ENCODE data around the gene ST7L.

The ST7L gene, protein sequence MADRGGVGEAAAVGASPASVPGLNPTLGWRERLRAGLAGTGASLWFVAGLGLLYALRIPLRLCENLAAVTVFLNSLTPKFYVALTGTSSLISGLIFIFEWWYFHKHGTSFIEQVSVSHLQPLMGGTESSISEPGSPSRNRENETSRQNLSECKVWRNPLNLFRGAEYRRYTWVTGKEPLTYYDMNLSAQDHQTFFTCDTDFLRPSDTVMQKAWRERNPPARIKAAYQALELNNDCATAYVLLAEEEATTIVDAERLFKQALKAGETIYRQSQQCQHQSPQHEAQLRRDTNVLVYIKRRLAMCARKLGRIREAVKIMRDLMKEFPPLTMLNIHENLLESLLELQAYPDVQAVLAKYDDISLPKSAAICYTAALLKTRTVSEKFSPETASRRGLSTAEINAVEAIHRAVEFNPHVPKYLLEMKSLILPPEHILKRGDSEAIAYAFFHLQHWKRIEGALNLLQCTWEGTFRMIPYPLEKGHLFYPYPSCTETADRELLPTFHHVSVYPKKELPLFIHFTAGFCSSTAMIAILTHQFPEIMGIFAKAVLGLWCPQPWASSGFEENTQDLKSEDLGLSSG

DNA sequence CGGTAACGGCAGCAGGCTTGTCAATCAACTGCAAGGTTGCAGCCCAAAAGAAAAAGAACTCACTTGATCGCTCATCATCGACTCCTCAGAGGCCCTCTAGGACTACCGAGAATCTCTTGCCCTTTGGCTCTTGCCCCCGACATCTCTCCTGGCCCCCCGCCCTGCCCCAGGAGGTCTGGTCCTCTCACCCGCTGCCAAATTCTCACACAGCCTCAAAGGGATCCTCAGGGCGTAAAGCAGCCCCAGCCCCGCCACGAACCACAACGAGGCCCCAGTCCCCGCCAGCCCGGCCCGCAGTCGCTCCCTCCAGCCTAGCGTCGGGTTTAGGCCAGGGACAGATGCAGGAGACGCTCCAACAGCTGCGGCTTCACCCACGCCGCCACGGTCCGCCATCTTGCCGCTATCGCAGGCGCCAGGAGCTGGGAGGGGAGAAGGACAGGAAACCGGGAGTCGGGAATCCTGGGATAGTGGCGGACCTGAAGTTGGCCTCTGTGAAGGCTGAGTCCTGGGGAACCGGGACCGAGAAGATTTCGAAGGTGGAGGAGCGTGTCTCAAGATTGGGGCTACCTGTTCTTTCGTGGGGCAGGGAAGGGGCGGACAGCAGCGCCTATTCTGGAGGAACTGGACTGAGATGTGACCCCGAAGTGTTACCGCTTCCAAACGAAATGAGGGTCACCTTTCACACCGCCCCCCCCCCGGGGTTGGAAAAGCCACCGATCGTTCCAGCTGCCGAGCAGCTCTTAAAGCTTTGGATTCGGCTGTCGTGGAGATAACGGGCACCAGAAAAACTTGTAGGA is at the start of gene ST7L:
Gene ST7L (minus strand): TSS at position 421 of the 797 bp plus-strand sequence. CDS start 28 bp downstream, at position 393.
- CTCF ChIA-PET = interaction anchor here (1.0 to 12.7 kb wide), 9 partner anchors 8 to 250 kb away, joined by 3 to 228 read pairs (median 5); partner anchors contain the start of genes CTTNBP2NL and MOV10
- POLR2A ChIA-PET = interaction anchor here (0.6 to 1.4 kb wide), 9 partner anchors 12 to 235 kb away, joined by 3 to 8 read pairs (median 4); partner anchors contain the start of genes MOV10 and RHOC
- H3K4me3 ChIP-seq (ENCODE audit: low read depth, low read length) = peak within 1 kb of the TSS; percentile 100
- TF ChIP-seq, protein P1, sequence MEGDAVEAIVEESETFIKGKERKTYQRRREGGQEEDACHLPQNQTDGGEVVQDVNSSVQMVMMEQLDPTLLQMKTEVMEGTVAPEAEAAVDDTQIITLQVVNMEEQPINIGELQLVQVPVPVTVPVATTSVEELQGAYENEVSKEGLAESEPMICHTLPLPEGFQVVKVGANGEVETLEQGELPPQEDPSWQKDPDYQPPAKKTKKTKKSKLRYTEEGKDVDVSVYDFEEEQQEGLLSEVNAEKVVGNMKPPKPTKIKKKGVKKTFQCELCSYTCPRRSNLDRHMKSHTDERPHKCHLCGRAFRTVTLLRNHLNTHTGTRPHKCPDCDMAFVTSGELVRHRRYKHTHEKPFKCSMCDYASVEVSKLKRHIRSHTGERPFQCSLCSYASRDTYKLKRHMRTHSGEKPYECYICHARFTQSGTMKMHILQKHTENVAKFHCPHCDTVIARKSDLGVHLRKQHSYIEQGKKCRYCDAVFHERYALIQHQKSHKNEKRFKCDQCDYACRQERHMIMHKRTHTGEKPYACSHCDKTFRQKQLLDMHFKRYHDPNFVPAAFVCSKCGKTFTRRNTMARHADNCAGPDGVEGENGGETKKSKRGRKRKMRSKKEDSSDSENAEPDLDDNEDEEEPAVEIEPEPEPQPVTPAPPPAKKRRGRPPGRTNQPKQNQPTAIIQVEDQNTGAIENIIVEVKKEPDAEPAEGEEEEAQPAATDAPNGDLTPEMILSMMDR (IDR thresholded peaks at IDR 0.05; ENCODE audit: insufficient read depth, low read length, missing control alignments) = no peak
- DNase-seq (ENCODE audit: low read depth, low spot score) = no peak

- no peak for DNase-seq (ENCODE audit: low read depth, low spot score)
Measured at GRCh38 chr1:112666946-112667345, 48.0 kb upstream of the ST7L start.

GRCh38 chr1:112665857-112666256 is 46.9 kb upstream of the ST7L start:
- ChIA-PET CTCF (interaction anchor here (0.8 kb wide), 1 partner anchor 275 kb away, joined by 3 read pairs; no protein-coding TSS in a partner anchor), POLR2A (no interaction called here)
- no peak for DNase-seq (ENCODE audit: low read depth, low spot score)

More at GRCh38 chr1:112666946-112667345, 48.0 kb upstream of the ST7L start:
- TF ChIP-seq, protein P1 (IDR thresholded peaks at IDR 0.05; ENCODE audit: insufficient read depth, low read length, missing control alignments) = no peak
- H3K4me3 ChIP-seq (ENCODE audit: low read depth, low read length) = no peak overlapping the region
- POLR2A ChIA-PET = no interaction called here
- CTCF ChIA-PET = no interaction called here

GRCh38 chr1:112651205-112651604 is 32.3 kb upstream of the ST7L start:
- H3K4me3 ChIP-seq (ENCODE audit: low read depth, low read length) = no peak overlapping the region
- POLR2A ChIA-PET = interaction anchor here (1.1 kb wide), 1 partner anchor 24 kb away, joined by 3 read pairs; the partner anchor contains the start of gene MOV10
- DNase-seq (ENCODE audit: low read depth, low spot score) = no peak
- TF ChIP-seq, protein P1 (IDR thresholded peaks at IDR 0.05; ENCODE audit: insufficient read depth, low read length, missing control alignments) = no peak
- CTCF ChIA-PET = interaction anchor here (0.6 to 1.8 kb wide), 8 partner anchors 9 to 262 kb away, joined by 3 to 8 read pairs (median 4); a partner anchor contains a TSS

More at GRCh38 chr1:112665857-112666256, 46.9 kb upstream of the ST7L start:
- TF ChIP-seq, protein P1 (IDR thresholded peaks at IDR 0.05; ENCODE audit: insufficient read depth, low read length, missing control alignments) = no peak
- H3K4me3 ChIP-seq (ENCODE audit: low read depth, low read length) = no peak overlapping the region

GRCh38 chr1:112646225-112646624 is 27.3 kb upstream of the ST7L start:
- TF ChIP-seq, protein P1 (IDR thresholded peaks at IDR 0.05; ENCODE audit: insufficient read depth, low read length, missing control alignments) = no peak
- CTCF ChIA-PET = interaction anchor here (1.3 kb wide), 1 partner anchor 18 kb away, joined by 3 read pairs; no protein-coding TSS in a partner anchor
- DNase-seq (ENCODE audit: low read depth, low spot score) = no peak

More at GRCh38 chr1:112646225-112646624, 27.3 kb upstream of the ST7L start:
- no peak overlapping the region for H3K4me3 ChIP-seq (ENCODE audit: low read depth, low read length)
- POLR2A ChIA-PET = interaction anchor here (0.9 to 1.0 kb wide), 2 partner anchors 15 to 28 kb away, joined by 3 read pairs; partner anchors contain the start of gene MOV10
